ENCODE results near the gene GRIN2A.

GRIN2A gene

GRCh38 chr16:9798952-9799580, 383.2 kb downstream of the GRIN2A start:
- no peak overlapping the region for H4K8ac ChIP-seq (ENCODE audit: low read depth, low read length)
- H3K56ac ChIP-seq (ENCODE audit: low read length): no peak overlapping the region
- no peaks in the 10 kb centered on the region for H3K4me1 ChIP-seq (ENCODE audit: control insufficient read depth, low read depth, low read length)
- no peak overlapping the region for H3K9ac ChIP-seq (ENCODE audit: low read length)
- no peak overlapping the region for H3K18ac ChIP-seq (ENCODE audit: low read length)
- no CpG with 5 or more reads among the region's 8 CpGs for WGBS (ENCODE audit: extremely low coverage, insufficient coverage, low lambda C conversion rate)
- no peak overlapping the region for H4K5ac ChIP-seq (ENCODE audit: low read length)
- H3K27me3 ChIP-seq (ENCODE audit: insufficient read depth, low read length, poor library complexity): no peaks in the 10 kb centered on the region
- H3K4ac ChIP-seq (ENCODE audit: low read depth, low read length): no peak overlapping the region
- H2BK5ac ChIP-seq (ENCODE audit: low read length): no peak overlapping the region
- H3K4me2 ChIP-seq (ENCODE audit: low read length): no peak overlapping the region
- H3K36me3 ChIP-seq (ENCODE audit: control insufficient read depth, insufficient read depth, low read length): no peaks in the 10 kb centered on the region
- H3K4me3 ChIP-seq (ENCODE audit: low read length): no peak overlapping the region
- no peak overlapping the region for H3K23ac ChIP-seq (ENCODE audit: low read length)
- H3K79me2 ChIP-seq (ENCODE audit: control insufficient read depth, insufficient read depth, low read length): no peaks in the 10 kb centered on the region
- H3K79me1 ChIP-seq (ENCODE audit: low read length): no peaks in the 10 kb centered on the region
- H2AK5ac ChIP-seq (ENCODE audit: low read length): no peak overlapping the region
- H2BK120ac ChIP-seq (ENCODE audit: low read depth, low read length): no peak overlapping the region
- DNase-seq: no peak
- H3K27ac ChIP-seq (ENCODE audit: low read depth, low read length): no peak overlapping the region
- no peak overlapping the region for H2BK15ac ChIP-seq (replicated peaks; ENCODE audit: low read depth)

DNA sequence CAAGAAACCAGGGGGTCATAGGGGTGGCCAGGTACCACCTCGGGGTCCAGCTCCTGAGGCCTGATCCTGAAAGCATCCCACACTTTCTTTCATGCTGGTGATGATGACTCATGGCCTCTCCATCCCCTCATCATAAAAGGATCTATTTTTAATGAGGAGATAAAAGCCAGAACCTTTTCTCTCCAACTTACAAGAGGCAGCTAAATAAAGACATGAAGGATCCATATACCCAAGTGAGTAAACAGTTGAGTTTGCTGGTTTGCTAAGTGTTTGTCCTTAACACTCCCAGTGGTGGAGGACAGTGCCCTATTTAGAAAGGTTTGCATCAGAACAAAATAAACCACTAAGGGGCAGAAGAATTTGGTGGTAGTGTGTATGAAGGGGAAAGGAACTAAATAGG, 383.8 kb downstream of the GRIN2A start:
- Histone ChIP-seq H3K23ac (ENCODE audit: low read length) (no peak overlapping the region), H3K4me3 (ENCODE audit: low read length) (no peak overlapping the region), H3K27ac (ENCODE audit: low read depth, low read length) (no peak overlapping the region), H3K27me3 (ENCODE audit: insufficient read depth, low read length, poor library complexity) (no peaks in the 10 kb centered on the region), H3K56ac (ENCODE audit: low read length) (no peak overlapping the region), H3K4me1 (ENCODE audit: control insufficient read depth, low read depth, low read length) (no peaks in the 10 kb centered on the region), H4K8ac (ENCODE audit: low read depth, low read length) (no peak overlapping the region), H3K4ac (ENCODE audit: low read depth, low read length) (no peak overlapping the region), H2BK5ac (ENCODE audit: low read length) (no peak overlapping the region), H3K79me1 (ENCODE audit: low read length) (no peaks in the 10 kb centered on the region), H2BK15ac (replicated peaks; ENCODE audit: low read depth) (no peak overlapping the region), H2BK120ac (ENCODE audit: low read depth, low read length) (no peak overlapping the region), H3K4me2 (ENCODE audit: low read length) (no peak overlapping the region), H3K18ac (ENCODE audit: low read length) (no peak overlapping the region), H2AK5ac (ENCODE audit: low read length) (no peak overlapping the region), H3K36me3 (ENCODE audit: control insufficient read depth, insufficient read depth, low read length) (no peaks in the 10 kb centered on the region), H3K79me2 (ENCODE audit: control insufficient read depth, insufficient read depth, low read length) (no peaks in the 10 kb centered on the region), H3K9ac (ENCODE audit: low read length) (no peak overlapping the region), H4K5ac (ENCODE audit: low read length) (no peak overlapping the region)
- no CpG with 5 or more reads among the region's 1 CpG for WGBS (ENCODE audit: extremely low coverage, insufficient coverage, low lambda C conversion rate)
- no peak for DNase-seq

DNA sequence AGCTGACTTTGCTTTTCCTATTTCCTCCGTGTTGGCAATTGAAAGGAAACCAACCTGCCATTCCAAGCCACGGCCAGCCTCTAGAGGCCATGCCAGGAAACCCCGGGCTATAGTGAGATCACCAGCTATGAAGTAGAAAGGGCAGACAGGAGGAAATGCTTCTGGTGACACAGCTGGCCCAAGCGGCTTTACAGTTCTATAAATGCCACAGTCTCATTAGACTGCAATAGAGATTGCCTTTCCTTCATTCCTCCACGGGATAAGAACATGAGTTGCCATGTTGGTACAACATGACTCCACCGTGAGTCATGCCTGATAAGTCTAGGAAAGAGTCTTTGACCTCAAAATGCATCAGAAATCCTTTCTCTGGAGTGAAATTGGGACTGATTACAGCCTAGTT, 384.9 kb downstream of the GRIN2A start:
- no peak overlapping the region for H3K4me2 ChIP-seq (ENCODE audit: low read length)
- H3K4ac ChIP-seq (ENCODE audit: low read depth, low read length): no peak overlapping the region
- H2BK15ac ChIP-seq (replicated peaks; ENCODE audit: low read depth): no peak overlapping the region
- H3K18ac ChIP-seq (ENCODE audit: low read length): no peak overlapping the region
- no peak overlapping the region for H3K9ac ChIP-seq (ENCODE audit: low read length)
- H3K79me2 ChIP-seq (ENCODE audit: control insufficient read depth, insufficient read depth, low read length): no peaks in the 10 kb centered on the region
- no peaks in the 10 kb centered on the region for H3K36me3 ChIP-seq (ENCODE audit: control insufficient read depth, insufficient read depth, low read length)
- no CpG with 5 or more reads among the region's 6 CpGs for WGBS (ENCODE audit: extremely low coverage, insufficient coverage, low lambda C conversion rate)
- no peak for DNase-seq
- H4K5ac ChIP-seq (ENCODE audit: low read length): no peak overlapping the region
- H3K27me3 ChIP-seq (ENCODE audit: insufficient read depth, low read length, poor library complexity): no peaks in the 10 kb centered on the region
- no peak overlapping the region for H3K27ac ChIP-seq (ENCODE audit: low read depth, low read length)
- H2BK120ac ChIP-seq (ENCODE audit: low read depth, low read length): no peak overlapping the region
- no peak overlapping the region for H2BK5ac ChIP-seq (ENCODE audit: low read length)
- no peaks in the 10 kb centered on the region for H3K79me1 ChIP-seq (ENCODE audit: low read length)
- no peak overlapping the region for H3K4me3 ChIP-seq (ENCODE audit: low read length)
- no peak overlapping the region for H4K8ac ChIP-seq (ENCODE audit: low read depth, low read length)
- no peak overlapping the region for H2AK5ac ChIP-seq (ENCODE audit: low read length)
- no peaks in the 10 kb centered on the region for H3K4me1 ChIP-seq (ENCODE audit: control insufficient read depth, low read depth, low read length)
- no peak overlapping the region for H3K56ac ChIP-seq (ENCODE audit: low read length)
- H3K23ac ChIP-seq (ENCODE audit: low read length): no peak overlapping the region

GRCh38 chr16:9793623-9794022, 388.6 kb downstream of the GRIN2A start:
- Histone ChIP-seq H3K79me1 (ENCODE audit: low read length) (no peaks in the 10 kb centered on the region), H2AK5ac (ENCODE audit: low read length) (no peak overlapping the region), H4K5ac (ENCODE audit: low read length) (no peak overlapping the region), H3K18ac (ENCODE audit: low read length) (no peak overlapping the region), H2BK5ac (ENCODE audit: low read length) (no peak overlapping the region), H3K56ac (ENCODE audit: low read length) (no peak overlapping the region), H3K9ac (ENCODE audit: low read length) (no peak overlapping the region), H4K8ac (ENCODE audit: low read depth, low read length) (no peak overlapping the region), H3K27me3 (ENCODE audit: insufficient read depth, low read length, poor library complexity) (no peaks in the 10 kb centered on the region), H3K4me2 (ENCODE audit: low read length) (no peak overlapping the region), H3K4me3 (ENCODE audit: low read length) (no peak overlapping the region), H3K27ac (ENCODE audit: low read depth, low read length) (no peak overlapping the region), H3K4ac (ENCODE audit: low read depth, low read length) (no peak overlapping the region), H3K4me1 (ENCODE audit: control insufficient read depth, low read depth, low read length) (no peaks in the 10 kb centered on the region), H3K79me2 (ENCODE audit: control insufficient read depth, insufficient read depth, low read length) (no peaks in the 10 kb centered on the region), H2BK120ac (ENCODE audit: low read depth, low read length) (no peak overlapping the region), H3K23ac (ENCODE audit: low read length) (no peak overlapping the region), H2BK15ac (replicated peaks; ENCODE audit: low read depth) (no peak overlapping the region), H3K36me3 (ENCODE audit: control insufficient read depth, insufficient read depth, low read length) (no peaks in the 10 kb centered on the region)
- no peak for DNase-seq
- WGBS (ENCODE audit: extremely low coverage, insufficient coverage, low lambda C conversion rate): 100% methylated on average over 3 of the region's 6 CpGs

DNA sequence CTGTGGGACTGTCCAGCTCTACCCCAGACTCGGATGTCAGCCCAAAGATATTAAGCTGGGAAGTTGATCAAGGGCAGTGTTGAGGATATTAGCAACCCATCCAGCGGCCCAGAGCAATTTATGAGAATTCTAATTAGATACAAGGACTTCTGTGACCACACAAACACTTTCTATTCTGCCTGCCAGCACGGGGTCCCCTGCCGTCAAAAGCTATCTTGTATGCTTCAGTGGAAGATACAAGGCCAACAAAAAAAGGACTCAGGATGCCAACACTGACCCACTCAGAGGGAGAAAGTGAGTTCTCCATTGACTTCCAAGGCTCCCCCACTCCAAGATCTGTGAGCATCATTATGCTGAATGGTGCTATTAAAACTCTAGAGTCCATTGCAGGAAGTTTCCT, 390.7 kb downstream of the GRIN2A start:
- no peak for DNase-seq
- no CpG with 5 or more reads among the region's 4 CpGs for WGBS (ENCODE audit: extremely low coverage, insufficient coverage, low lambda C conversion rate)
- no peak overlapping the region for H3K9ac ChIP-seq (ENCODE audit: low read length)
- no peak overlapping the region for H2BK120ac ChIP-seq (ENCODE audit: low read depth, low read length)
- H3K4ac ChIP-seq (ENCODE audit: low read depth, low read length): no peak overlapping the region
- H3K27me3 ChIP-seq (ENCODE audit: insufficient read depth, low read length, poor library complexity): no peaks in the 10 kb centered on the region
- no peak overlapping the region for H2BK15ac ChIP-seq (replicated peaks; ENCODE audit: low read depth)
- no peak overlapping the region for H2AK5ac ChIP-seq (ENCODE audit: low read length)
- H3K56ac ChIP-seq (ENCODE audit: low read length): no peak overlapping the region
- H3K36me3 ChIP-seq (ENCODE audit: control insufficient read depth, insufficient read depth, low read length): no peaks in the 10 kb centered on the region
- no peak overlapping the region for H3K4me3 ChIP-seq (ENCODE audit: low read length)
- H2BK5ac ChIP-seq (ENCODE audit: low read length): no peak overlapping the region
- no peak overlapping the region for H3K18ac ChIP-seq (ENCODE audit: low read length)
- H4K5ac ChIP-seq (ENCODE audit: low read length): no peak overlapping the region
- no peak overlapping the region for H4K8ac ChIP-seq (ENCODE audit: low read depth, low read length)
- no peak overlapping the region for H3K23ac ChIP-seq (ENCODE audit: low read length)
- H3K79me1 ChIP-seq (ENCODE audit: low read length): no peaks in the 10 kb centered on the region
- H3K27ac ChIP-seq (ENCODE audit: low read depth, low read length): no peak overlapping the region
- H3K4me2 ChIP-seq (ENCODE audit: low read length): no peak overlapping the region
- H3K4me1 ChIP-seq (ENCODE audit: control insufficient read depth, low read depth, low read length): no peaks in the 10 kb centered on the region
- no peaks in the 10 kb centered on the region for H3K79me2 ChIP-seq (ENCODE audit: control insufficient read depth, insufficient read depth, low read length)

DNA sequence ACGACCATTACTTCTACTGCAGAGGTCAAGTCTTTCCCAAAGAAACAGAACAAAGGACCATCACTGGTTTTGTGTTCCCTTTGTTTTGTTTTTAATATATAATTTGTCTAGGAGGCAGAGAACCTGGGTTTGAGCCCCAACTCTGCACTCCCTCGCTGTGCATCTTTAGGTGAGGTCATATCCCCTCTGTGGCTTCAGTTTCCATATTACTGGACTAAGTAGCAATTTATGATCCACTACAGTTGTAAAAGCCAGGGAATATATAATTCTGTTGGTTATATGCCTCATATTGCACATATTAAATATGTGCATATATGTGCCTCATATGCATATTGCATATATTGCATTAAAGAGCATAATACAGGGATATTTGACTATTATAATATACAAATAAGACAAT, 392.0 kb downstream of the GRIN2A start:
- no peak for DNase-seq
- Histone ChIP-seq H4K8ac (ENCODE audit: low read depth, low read length) (no peak overlapping the region), H3K27ac (ENCODE audit: low read depth, low read length) (no peak overlapping the region), H3K27me3 (ENCODE audit: insufficient read depth, low read length, poor library complexity) (no peaks in the 10 kb centered on the region), H3K79me2 (ENCODE audit: control insufficient read depth, insufficient read depth, low read length) (no peaks in the 10 kb centered on the region), H3K4ac (ENCODE audit: low read depth, low read length) (no peak overlapping the region), H4K5ac (ENCODE audit: low read length) (no peak overlapping the region), H3K79me1 (ENCODE audit: low read length) (no peaks in the 10 kb centered on the region), H2BK5ac (ENCODE audit: low read length) (no peak overlapping the region), H3K4me3 (ENCODE audit: low read length) (no peak overlapping the region), H3K36me3 (ENCODE audit: control insufficient read depth, insufficient read depth, low read length) (no peaks in the 10 kb centered on the region), H3K9ac (ENCODE audit: low read length) (no peak overlapping the region), H3K4me1 (ENCODE audit: control insufficient read depth, low read depth, low read length) (no peaks in the 10 kb centered on the region), H3K23ac (ENCODE audit: low read length) (no peak overlapping the region), H3K4me2 (ENCODE audit: low read length) (no peak overlapping the region), H3K18ac (ENCODE audit: low read length) (no peak overlapping the region), H2AK5ac (ENCODE audit: low read length) (no peak overlapping the region), H2BK120ac (ENCODE audit: low read depth, low read length) (no peak overlapping the region), H3K56ac (ENCODE audit: low read length) (no peak overlapping the region), H2BK15ac (replicated peaks; ENCODE audit: low read depth) (no peak overlapping the region)
- WGBS (ENCODE audit: extremely low coverage, insufficient coverage, low lambda C conversion rate): no CpG with 5 or more reads among the region's 2 CpGs
